ENCODE measurements around the gene RARRES1. TPM values are rescaled to one million over a fixed set of nuclear protein-coding genes. Genes with fewer than 3 reads are reported as not detected.

The RARRES1 gene
- total RNA-seq, 1 experiment from 2014 or later, result 0.20 TPM

DNA sequence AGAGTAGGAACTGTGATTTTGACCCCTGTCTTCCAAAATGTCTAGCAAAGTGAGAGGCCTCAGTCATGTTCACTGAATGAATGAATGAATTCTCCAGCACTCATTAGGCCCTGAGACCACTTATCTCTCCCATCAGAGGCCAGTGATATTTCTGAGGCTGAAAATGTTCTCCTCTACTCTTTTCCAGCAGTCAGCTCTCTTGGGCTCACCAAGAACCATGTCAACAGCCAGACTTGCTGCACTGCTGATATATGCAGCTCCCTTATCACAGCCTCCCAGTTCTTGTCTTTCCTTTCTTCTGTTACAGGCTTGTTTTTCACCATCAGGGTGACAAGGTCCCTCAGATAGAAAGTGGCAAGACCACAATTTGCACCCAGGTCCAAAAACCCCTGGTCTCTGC is 40.9 kb upstream of the RARRES1 start:
- H3K79me2 ChIP-seq (ENCODE audit: insufficient read depth, low read length), result no peaks in the 10 kb centered on the region
- DNase-seq (ENCODE audit: low read depth, low spot score) (no peak), ATAC-seq (no peak)
- no TSS peak for BruUV-seq (replicated peaks)
- H3K36me3 ChIP-seq (ENCODE audit: control insufficient read depth in 1 of 2, insufficient read depth in 2 of 2, low read length in 2 of 2), result no peaks in the 10 kb centered on the region
- intact Hi-C loops (cut with micrococcal nuclease), result no loop called here
- no peak overlapping the region for H3K9ac ChIP-seq (ENCODE audit: low read length)
- ChIA-PET POLR2A (no interaction called here), CTCF (no interaction called here), RAD21 (ENCODE audit: low non-redundant PET in 1 of 2, low total read pairs in 2 of 2, uncharacterized antibody in 2 of 2, unreplicated experiment in 2 of 2) (no interaction called here)
- H3K27ac ChIP-seq (ENCODE audit: low read depth, low read length), result no peak overlapping the region
- TF ChIP-seq EZH2phosphoT487 (IDR thresholded peaks at IDR 0.05; ENCODE audit: borderline replicate concordance), result no peak
- TF ChIP-seq ZNF274 (IDR thresholded peaks at IDR 0.05; ENCODE audit: low read depth, low read length), result no peak
- no peak for TF ChIP-seq JUND (IDR thresholded peaks at IDR 0.05)
- no peak for TF ChIP-seq CTCF (IDR thresholded peaks at IDR 0.05 in 2 of 3, conservative IDR thresholded peaks at IDR 0.05 in 1 of 3; ENCODE audit: borderline replicate concordance in 1 of 3, insufficient read depth in 1 of 3, low read depth in 2 of 3, low read length in 2 of 3)
- no peak for TF ChIP-seq FOSL1 (IDR thresholded peaks at IDR 0.05; ENCODE audit: low read depth)
- no peak for TF ChIP-seq ELF1 (IDR thresholded peaks at IDR 0.05; ENCODE audit: borderline replicate concordance, low read depth)
- peaks cover 3 to 13% of the 10 kb centered on the region in 2 experiments; a peak in 3 of 4 replicates for H3K4me1 ChIP-seq (ENCODE audit: control insufficient read depth in 1 of 2, insufficient read depth in 2 of 2, low read length in 2 of 2)
- H3K9me3 ChIP-seq (ENCODE audit: control insufficient read depth in 1 of 2, insufficient read depth in 1 of 2, low read depth in 1 of 2, low read length in 2 of 2), result no peaks in the 10 kb centered on the region
- H4K20me1 ChIP-seq (ENCODE audit: insufficient read depth), result no peaks in the 10 kb centered on the region
- H3K4me2 ChIP-seq (ENCODE audit: low read length), result no peak overlapping the region
- no peaks in the 10 kb centered on the region for H3K27me3 ChIP-seq (ENCODE audit: insufficient read depth, low read length)
- H2AFZ ChIP-seq (ENCODE audit: low read depth, low read length, poor library complexity, severe bottlenecking), result no peak overlapping the region
- H3K9me2 ChIP-seq (ENCODE audit: insufficient read depth), result no peaks in the 10 kb centered on the region
- no peak overlapping the region for H3K4me3 ChIP-seq (replicated peaks in 1 of 2; ENCODE audit: low read depth in 1 of 2, low read length in 2 of 2)

DNA sequence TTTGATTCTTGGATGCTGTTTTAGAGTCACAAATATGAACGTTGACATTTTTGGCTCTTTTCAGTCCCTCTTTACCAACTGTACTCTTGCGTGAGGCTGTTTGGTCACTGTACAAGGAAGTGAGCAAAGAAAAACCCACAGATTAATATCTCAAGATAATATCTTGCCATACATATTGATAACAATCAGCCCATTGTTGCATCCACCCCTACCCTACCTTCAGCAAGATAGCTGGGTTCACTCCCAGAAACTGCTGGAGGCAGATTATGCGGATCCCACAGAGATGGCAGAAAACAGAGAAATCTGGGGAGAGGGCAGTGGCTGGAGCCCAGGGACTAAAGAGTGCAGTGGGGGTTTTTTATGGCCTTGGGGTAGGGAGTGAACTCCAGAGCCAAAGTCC is 39.7 kb upstream of the RARRES1 start:
- Histone ChIP-seq H3K4me3 (replicated peaks in 1 of 2; ENCODE audit: low read depth in 1 of 2, low read length in 2 of 2) (no peak overlapping the region), H3K4me2 (ENCODE audit: low read length) (no peak overlapping the region), H3K79me2 (ENCODE audit: insufficient read depth, low read length) (no peaks in the 10 kb centered on the region), H2AFZ (ENCODE audit: low read depth, low read length, poor library complexity, severe bottlenecking) (no peak overlapping the region), H4K20me1 (ENCODE audit: insufficient read depth) (no peaks in the 10 kb centered on the region), H3K9me2 (ENCODE audit: insufficient read depth) (no peaks in the 10 kb centered on the region), H3K4me1 (ENCODE audit: control insufficient read depth in 1 of 2, insufficient read depth in 2 of 2, low read length in 2 of 2) (peaks cover 3 to 15% of the 10 kb centered on the region in 2 experiments; a peak in 3 of 4 replicates), H3K9me3 (ENCODE audit: control insufficient read depth in 1 of 2, insufficient read depth in 1 of 2, low read depth in 1 of 2, low read length in 2 of 2) (no peaks in the 10 kb centered on the region), H3K27me3 (ENCODE audit: insufficient read depth, low read length) (no peaks in the 10 kb centered on the region), H3K27ac (ENCODE audit: low read depth, low read length) (no peak overlapping the region), H3K36me3 (ENCODE audit: control insufficient read depth in 1 of 2, insufficient read depth in 2 of 2, low read length in 2 of 2) (no peaks in the 10 kb centered on the region), H3K9ac (ENCODE audit: low read length) (no peak overlapping the region)
- RAD21 ChIA-PET (ENCODE audit: low non-redundant PET in 1 of 2, low total read pairs in 2 of 2, uncharacterized antibody in 2 of 2, unreplicated experiment in 2 of 2), result no interaction called here
- BruUV-seq (replicated peaks), result no TSS peak
- CTCF ChIA-PET, result no interaction called here
- ATAC-seq (no peak), DNase-seq (ENCODE audit: low read depth, low spot score) (no peak)
- POLR2A ChIA-PET, result no interaction called here
- intact Hi-C loops (cut with micrococcal nuclease), result no loop called here
- no peak for TF ChIP-seq SRF (IDR thresholded peaks at IDR 0.05; ENCODE audit: low read depth)
- no peak for TF ChIP-seq EZH2 (IDR thresholded peaks at IDR 0.05)
- no peak for TF ChIP-seq POLR2AphosphoS5 (IDR thresholded peaks at IDR 0.05; ENCODE audit: low read depth, low read length)
- TF ChIP-seq TCF7L2 (IDR thresholded peaks at IDR 0.05; ENCODE audit: borderline replicate concordance, extremely low read depth, insufficient read depth, insufficient read length), result no peak
- TF ChIP-seq ZFX (IDR thresholded peaks at IDR 0.05), result no peak
- TF ChIP-seq CTCF (IDR thresholded peaks at IDR 0.05 in 2 of 3, conservative IDR thresholded peaks at IDR 0.05 in 1 of 3; ENCODE audit: borderline replicate concordance in 1 of 3, insufficient read depth in 1 of 3, low read depth in 2 of 3, low read length in 2 of 3), result no peak
- TF ChIP-seq ATF3 (IDR thresholded peaks at IDR 0.05), result no peak
- TF ChIP-seq, protein P1, sequence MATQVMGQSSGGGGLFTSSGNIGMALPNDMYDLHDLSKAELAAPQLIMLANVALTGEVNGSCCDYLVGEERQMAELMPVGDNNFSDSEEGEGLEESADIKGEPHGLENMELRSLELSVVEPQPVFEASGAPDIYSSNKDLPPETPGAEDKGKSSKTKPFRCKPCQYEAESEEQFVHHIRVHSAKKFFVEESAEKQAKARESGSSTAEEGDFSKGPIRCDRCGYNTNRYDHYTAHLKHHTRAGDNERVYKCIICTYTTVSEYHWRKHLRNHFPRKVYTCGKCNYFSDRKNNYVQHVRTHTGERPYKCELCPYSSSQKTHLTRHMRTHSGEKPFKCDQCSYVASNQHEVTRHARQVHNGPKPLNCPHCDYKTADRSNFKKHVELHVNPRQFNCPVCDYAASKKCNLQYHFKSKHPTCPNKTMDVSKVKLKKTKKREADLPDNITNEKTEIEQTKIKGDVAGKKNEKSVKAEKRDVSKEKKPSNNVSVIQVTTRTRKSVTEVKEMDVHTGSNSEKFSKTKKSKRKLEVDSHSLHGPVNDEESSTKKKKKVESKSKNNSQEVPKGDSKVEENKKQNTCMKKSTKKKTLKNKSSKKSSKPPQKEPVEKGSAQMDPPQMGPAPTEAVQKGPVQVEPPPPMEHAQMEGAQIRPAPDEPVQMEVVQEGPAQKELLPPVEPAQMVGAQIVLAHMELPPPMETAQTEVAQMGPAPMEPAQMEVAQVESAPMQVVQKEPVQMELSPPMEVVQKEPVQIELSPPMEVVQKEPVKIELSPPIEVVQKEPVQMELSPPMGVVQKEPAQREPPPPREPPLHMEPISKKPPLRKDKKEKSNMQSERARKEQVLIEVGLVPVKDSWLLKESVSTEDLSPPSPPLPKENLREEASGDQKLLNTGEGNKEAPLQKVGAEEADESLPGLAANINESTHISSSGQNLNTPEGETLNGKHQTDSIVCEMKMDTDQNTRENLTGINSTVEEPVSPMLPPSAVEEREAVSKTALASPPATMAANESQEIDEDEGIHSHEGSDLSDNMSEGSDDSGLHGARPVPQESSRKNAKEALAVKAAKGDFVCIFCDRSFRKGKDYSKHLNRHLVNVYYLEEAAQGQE (IDR thresholded peaks at IDR 0.05; ENCODE audit: low read depth), result no peak

Measured in HCT116 (cell line).